HepG2 (cell line): ENCODE data around the gene GANC. TPM values are rescaled to one million over a fixed set of nuclear protein-coding genes. Genes with fewer than 3 reads are reported as not detected.
A peak's percentile ranks its signal among the peaks of the same experiment; 100 is the strongest.

ENCODE experiments used
- CEBPZ ChIP-seq: IDR thresholded peaks from 2 replicates; pipeline ENCODE4 v1.6.1; 2012; ENCODE audit warnings: low read length, improper control_type of control experiment
- GTF2F1 ChIP-seq: fragments of 150-350 bp; IDR thresholded peaks from 2 replicates; pipeline ENCODE4 v1.6.1; 2014; ENCODE audit warnings: low read length
- HDAC2 ChIP-seq: sonication (generic); formaldehyde crosslinking; IDR thresholded peaks from 2 replicates; pipeline ENCODE4 v1.4.0; 2020; ENCODE audit warnings: missing genetic modification reagents
- ISL2 ChIP-seq: sonication (generic); formaldehyde crosslinking; IDR thresholded peaks from 2 replicates; pipeline ENCODE4 v1.5.0; 2020; ENCODE audit warnings: missing genetic modification reagents
- JUN ChIP-seq: sonication (generic); formaldehyde crosslinking; IDR thresholded peaks from 2 replicates; pipeline ENCODE4 v1.4.0; 2020; ENCODE audit warnings: mild to moderate bottlenecking, missing genetic modification reagents
- MZF1 ChIP-seq: sonication (generic); formaldehyde crosslinking; IDR thresholded peaks from 2 replicates; pipeline ENCODE4 v1.8.1; 2023; ENCODE audit warnings: mild to moderate bottlenecking, missing genetic modification reagents, borderline replicate concordance
- STAG1 ChIP-seq: sonication (generic); formaldehyde crosslinking; IDR thresholded peaks from 2 replicates; pipeline ENCODE4 v1.4.0; 2020; ENCODE audit warnings: missing genetic modification reagents
- TBX3 ChIP-seq: fragments of 450-650 bp; IDR thresholded peaks from 2 replicates; pipeline ENCODE4 v1.6.1; 2017; ENCODE audit warnings: antibody characterized with exemption, mild to moderate bottlenecking, inconsistent platforms, borderline replicate concordance
- TFAP4 ChIP-seq: sonication (generic); IDR thresholded peaks from 2 replicates; pipeline ENCODE4 v1.6.1; 2016; ENCODE audit warnings: low read depth, borderline replicate concordance
- ZFAT ChIP-seq: sonication (generic); formaldehyde crosslinking; conservative IDR thresholded peaks from 2 replicates; pipeline ENCODE4 v1.8.1; 2023; ENCODE audit warnings: missing genetic modification reagents, inconsistent platforms
- ZNF136 ChIP-seq: sonication (generic); formaldehyde crosslinking; IDR thresholded peaks from 2 replicates; pipeline ENCODE4 v1.8.1; 2022; ENCODE audit warnings: low read depth, mild to moderate bottlenecking, moderate library complexity, missing genetic modification reagents
- ZNF296 ChIP-seq: sonication (generic); formaldehyde crosslinking; conservative IDR thresholded peaks from 2 replicates; pipeline ENCODE4 v1.5.0; 2020; ENCODE audit warnings: mild to moderate bottlenecking, missing genetic modification reagents
- ZNF441 ChIP-seq: sonication (generic); formaldehyde crosslinking; IDR thresholded peaks from 2 replicates; pipeline ENCODE4 v1.7.0; 2021; ENCODE audit warnings: missing genetic modification reagents, borderline replicate concordance
- ZNF547 ChIP-seq: sonication (generic); formaldehyde crosslinking; IDR thresholded peaks from 2 replicates; pipeline ENCODE4 v1.5.1; 2020; ENCODE audit warnings: mild to moderate bottlenecking, missing genetic modification reagents
- ZNF577 ChIP-seq: sonication (generic); formaldehyde crosslinking; IDR thresholded peaks from 2 replicates; pipeline ENCODE4 v1.4.0; 2020; ENCODE audit warnings: mild to moderate bottlenecking, low read depth, missing genetic modification reagents, borderline replicate concordance
- polyA plus RNA-seq, 8 experiments: library from polyadenylated mRNA; depleted of rRNA in 3 of 8; stranded (reverse) in 7 of 8; unstranded in 1 of 8; fragments of >200 nt; fragmentation: Illumina TruSeq in 4 of 8; extraction: Trizol in 4 of 8; gene quantifications; 2 replicates each; pipeline versions ENCODE4 v1.2.1 to v1.2.3, GENCODE V29; 2011 to 2016; ENCODE audit warnings: low read depth in 4 of 8, missing spikeins in 1 of 8, mixed read lengths in 1 of 8; ENCODE audit not compliant: insufficient read depth in 1 of 8
- total RNA-seq, 5 experiments: library from RNA; depleted of rRNA; stranded (reverse); fragments of >200 nt; fragmentation: Illumina TruSeq; extraction: Trizol; gene quantifications; 2 replicates each; pipeline ENCODE4 v1.2.3, GENCODE V29; 2016; ENCODE audit warnings: low read depth in 1 of 5
- TF ChIP-seq, protein P1 (sequence below): sonication (generic); formaldehyde crosslinking; IDR thresholded peaks from 2 replicates; pipeline ENCODE4 v1.4.0; 2020; ENCODE audit warnings: mild to moderate bottlenecking, missing genetic modification reagents, borderline replicate concordance
- TF ChIP-seq, protein P2 (sequence below): sonication (generic); formaldehyde crosslinking; IDR thresholded peaks from 2 replicates; pipeline ENCODE4 v1.4.0; 2020; ENCODE audit warnings: missing genetic modification reagents, mild to moderate bottlenecking, borderline replicate concordance
- TF ChIP-seq, protein P3 (sequence below): sonication (generic); formaldehyde crosslinking; IDR thresholded peaks from 2 replicates; pipeline ENCODE4 v1.8.1; 2023; ENCODE audit warnings: missing genetic modification reagents, mild to moderate bottlenecking, borderline replicate concordance

Gene GANC
- total and polyA plus RNA-seq, 2 of the 13 experiments (the other 11 are each of a cell fraction or from before 2014, with no cell fraction given): 17.0 to 21.0 TPM

DNA sequence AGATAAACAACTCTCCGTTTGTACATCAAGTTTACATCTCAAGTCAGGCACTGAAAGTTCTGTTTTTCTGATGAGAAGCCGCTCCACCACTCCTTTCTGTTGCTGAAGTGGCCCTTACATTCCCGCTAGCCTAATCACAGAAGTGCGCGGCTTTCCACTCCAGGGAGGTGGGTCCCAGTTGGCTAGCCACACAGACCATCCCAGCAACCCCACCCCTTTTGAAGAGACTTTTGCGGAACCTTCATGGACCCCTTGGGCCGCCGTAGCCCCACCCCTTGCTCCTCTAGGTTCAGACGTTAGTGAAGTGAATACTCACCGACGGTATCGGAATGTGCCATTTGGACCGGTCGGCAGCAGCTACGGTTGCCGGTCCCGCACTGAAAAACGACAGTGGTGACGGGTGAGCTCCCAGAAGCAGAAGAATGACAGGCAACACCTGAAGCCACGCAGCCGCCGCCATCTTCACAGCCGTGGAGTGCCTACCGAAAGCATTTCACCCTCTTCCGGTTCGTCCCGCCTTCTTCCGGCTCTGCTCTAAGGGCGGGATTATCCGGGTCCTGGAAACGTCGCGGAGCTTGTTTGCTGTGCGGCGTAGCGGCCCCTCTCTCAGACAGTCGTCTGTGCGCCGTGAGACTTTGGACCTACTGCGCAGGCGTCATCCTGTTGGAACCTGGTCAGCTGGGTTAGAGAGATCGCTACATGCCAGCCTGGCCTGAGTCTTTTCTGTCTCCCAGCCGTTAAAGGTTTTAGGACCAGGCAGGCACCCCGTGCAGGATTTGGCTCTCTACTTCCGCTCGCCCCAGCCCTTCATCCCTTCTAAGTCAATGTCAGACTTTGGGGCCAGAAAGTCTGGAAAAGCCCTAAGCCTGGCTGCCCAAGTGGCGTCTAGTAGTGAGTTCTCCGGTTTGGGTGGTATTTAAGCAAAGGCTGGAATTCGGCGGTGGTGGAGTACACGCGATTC lies at the start of gene GANC, which contains the start of gene TMEM87A (continued):
- TF ChIP-seq, protein P1, sequence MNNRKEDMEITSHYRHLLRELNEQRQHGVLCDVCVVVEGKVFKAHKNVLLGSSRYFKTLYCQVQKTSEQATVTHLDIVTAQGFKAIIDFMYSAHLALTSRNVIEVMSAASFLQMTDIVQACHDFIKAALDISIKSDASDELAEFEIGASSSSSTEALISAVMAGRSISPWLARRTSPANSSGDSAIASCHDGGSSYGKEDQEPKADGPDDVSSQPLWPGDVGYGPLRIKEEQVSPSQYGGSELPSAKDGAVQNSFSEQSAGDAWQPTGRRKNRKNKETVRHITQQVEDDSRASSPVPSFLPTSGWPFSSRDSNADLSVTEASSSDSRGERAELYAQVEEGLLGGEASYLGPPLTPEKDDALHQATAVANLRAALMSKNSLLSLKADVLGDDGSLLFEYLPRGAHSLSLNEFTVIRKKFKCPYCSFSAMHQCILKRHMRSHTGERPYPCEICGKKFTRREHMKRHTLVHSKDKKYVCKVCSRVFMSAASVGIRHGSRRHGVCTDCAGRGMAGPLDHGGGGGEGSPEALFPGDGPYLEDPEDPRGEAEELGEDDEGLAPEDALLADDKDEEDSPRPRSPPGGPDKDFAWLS (CRISPR knock-in tag): no peak
- TF ChIP-seq TBX3 (peak; percentile 63), GTF2F1 (no peak), ZNF296 (CRISPR knock-in tag) (no peak; the same call in 1 of the 2 replicates), ZNF136 (CRISPR knock-in tag) (peak; percentile 91; the same call in 1 of the 2 replicates), STAG1 (no peak), ZFAT (CRISPR knock-in tag) (no peak), MZF1 (no peak), ZNF547 (CRISPR knock-in tag) (peak; percentile 85), ISL2 (CRISPR knock-in tag) (peak; percentile 49), ZNF441 (CRISPR knock-in tag) (peak; percentile 77), TFAP4 (peak; percentile 94), HDAC2 (CRISPR knock-in tag) (no peak; the same call in none of the 2 replicates), CEBPZ (no peak), ZNF577 (CRISPR knock-in tag) (no peak), JUN (CRISPR knock-in tag) (0 out of 2 replicates have a peak, but pooled peaks have one; percentile 73)
- TF ChIP-seq, protein P2, sequence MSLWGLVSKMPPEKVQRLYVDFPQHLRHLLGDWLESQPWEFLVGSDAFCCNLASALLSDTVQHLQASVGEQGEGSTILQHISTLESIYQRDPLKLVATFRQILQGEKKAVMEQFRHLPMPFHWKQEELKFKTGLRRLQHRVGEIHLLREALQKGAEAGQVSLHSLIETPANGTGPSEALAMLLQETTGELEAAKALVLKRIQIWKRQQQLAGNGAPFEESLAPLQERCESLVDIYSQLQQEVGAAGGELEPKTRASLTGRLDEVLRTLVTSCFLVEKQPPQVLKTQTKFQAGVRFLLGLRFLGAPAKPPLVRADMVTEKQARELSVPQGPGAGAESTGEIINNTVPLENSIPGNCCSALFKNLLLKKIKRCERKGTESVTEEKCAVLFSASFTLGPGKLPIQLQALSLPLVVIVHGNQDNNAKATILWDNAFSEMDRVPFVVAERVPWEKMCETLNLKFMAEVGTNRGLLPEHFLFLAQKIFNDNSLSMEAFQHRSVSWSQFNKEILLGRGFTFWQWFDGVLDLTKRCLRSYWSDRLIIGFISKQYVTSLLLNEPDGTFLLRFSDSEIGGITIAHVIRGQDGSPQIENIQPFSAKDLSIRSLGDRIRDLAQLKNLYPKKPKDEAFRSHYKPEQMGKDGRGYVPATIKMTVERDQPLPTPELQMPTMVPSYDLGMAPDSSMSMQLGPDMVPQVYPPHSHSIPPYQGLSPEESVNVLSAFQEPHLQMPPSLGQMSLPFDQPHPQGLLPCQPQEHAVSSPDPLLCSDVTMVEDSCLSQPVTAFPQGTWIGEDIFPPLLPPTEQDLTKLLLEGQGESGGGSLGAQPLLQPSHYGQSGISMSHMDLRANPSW (CRISPR knock-in tag): no peak
- TF ChIP-seq, protein P3, sequence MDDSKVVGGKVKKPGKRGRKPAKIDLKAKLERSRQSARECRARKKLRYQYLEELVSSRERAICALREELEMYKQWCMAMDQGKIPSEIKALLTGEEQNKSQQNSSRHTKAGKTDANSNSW (CRISPR knock-in tag): peak; percentile 85; the same call in 1 of the 2 replicates
